K562 (cell line): ENCODE results near the gene FN3K. TPM values are rescaled to one million over a fixed set of nuclear protein-coding genes. Genes with fewer than 3 reads are reported as not detected.
A peak's percentile ranks its signal among the peaks of the same experiment; 100 is the strongest.

Source experiments
- ARID2 ChIP-seq: fragments of 450-650 bp; IDR thresholded peaks from 2 replicates; pipeline ENCODE4 v1.6.1; 2017; ENCODE audit warnings: antibody characterized with exemption, mild to moderate bottlenecking
- ATF1 ChIP-seq, 2 experiments: fragments of 450-650 bp in 1 of 2; IDR thresholded peaks; 2 replicates each; pipeline ENCODE4 v1.6.1; 2016; ENCODE audit warnings: missing compliant biosample characterization in 1 of 2, missing genetic modification characterization in 1 of 2
- CBFA2T2 ChIP-seq: fragments of 450-650 bp; conservative IDR thresholded peaks from 2 replicates; pipeline ENCODE4 v1.6.1; 2017; ENCODE audit warnings: mild to moderate bottlenecking
- E2F3 ChIP-seq: fragments of 250-450 bp; sonication (Bioruptor Pico); IDR thresholded peaks from 2 replicates; pipeline ENCODE4 v1.4.0; 2020; ENCODE audit warnings: mild to moderate bottlenecking
- FUS ChIP-seq: fragments of 200-400 bp; formaldehyde crosslinking; optimal IDR thresholded peaks from 2 replicates; pipeline ENCODE3; 2017; ENCODE audit warnings: low read depth, low read length
- GATAD2B ChIP-seq: fragments of 450-650 bp; IDR thresholded peaks from 2 replicates; pipeline ENCODE4 v1.6.1; 2017; ENCODE audit warnings: mild to moderate bottlenecking, borderline replicate concordance
- HDAC8 ChIP-seq: fragments of 450-650 bp; IDR thresholded peaks from 2 replicates; pipeline ENCODE4 v1.6.1; 2016; ENCODE audit warnings: mild to moderate bottlenecking, missing genetic modification characterization, moderate library complexity, missing compliant biosample characterization
- KLF1 ChIP-seq: fragments of 450-650 bp; IDR thresholded peaks from 2 replicates; pipeline ENCODE4 v1.6.1; 2016; ENCODE audit warnings: missing genetic modification characterization, missing compliant biosample characterization
- KLF16 ChIP-seq: IDR thresholded peaks from 2 replicates; pipeline ENCODE4 v1.6.1; 2016; ENCODE audit warnings: antibody characterized with exemption
- LEF1 ChIP-seq: fragments of 450-650 bp; IDR thresholded peaks from 2 replicates; pipeline ENCODE4 v1.6.1; 2016; ENCODE audit warnings: mild to moderate bottlenecking
- NFYB ChIP-seq: IDR thresholded peaks from 2 replicates; pipeline ENCODE4 v1.6.1; 2011; ENCODE audit warnings: mild to moderate bottlenecking, moderate library complexity; ENCODE audit not compliant: insufficient read length; ENCODE audit errors: extremely low read depth
- POLR3A ChIP-seq: IDR thresholded peaks from 2 replicates; pipeline ENCODE4 v1.6.1; 2011; ENCODE audit warnings: borderline replicate concordance, mild to moderate bottlenecking, moderate library complexity; ENCODE audit not compliant: insufficient read length, insufficient read depth; ENCODE audit errors: extremely low read depth
- RBM39 ChIP-seq: fragments of 200-400 bp; formaldehyde crosslinking; optimal IDR thresholded peaks from 2 replicates; pipeline ENCODE3; 2018; ENCODE audit warnings: low read depth, low read length
- YY1 ChIP-seq, 3 experiments: IDR thresholded peaks; 2 replicates each; pipeline ENCODE4 v1.6.1; 2011; ENCODE audit warnings: low read length in 2 of 3, mild to moderate bottlenecking in 2 of 3, moderate library complexity in 2 of 3, borderline replicate concordance in 1 of 3, control low read depth in 1 of 3, low read depth in 1 of 3; ENCODE audit not compliant: insufficient read depth in 3 of 3, insufficient replicate concordance in 2 of 3, control insufficient read depth in 1 of 3, insufficient read length in 1 of 3; ENCODE audit errors: extremely low read depth in 1 of 3
- ZBTB7A ChIP-seq: IDR thresholded peaks from 2 replicates; pipeline ENCODE4 v1.6.1; 2011; ENCODE audit warnings: low read depth, mild to moderate bottlenecking, low read length, moderate library complexity, borderline replicate concordance; ENCODE audit not compliant: control insufficient read depth
- ZFP36 ChIP-seq: fragments of 150-350 bp; IDR thresholded peaks from 2 replicates; pipeline ENCODE4 v1.6.1; 2018; ENCODE audit warnings: low read length, low read depth; ENCODE audit not compliant: partially characterized antibody
- ZNF174 ChIP-seq: fragments of 250-450 bp; sonication (Bioruptor Pico); IDR thresholded peaks from 2 replicates; pipeline ENCODE4 v1.4.0; 2020; ENCODE audit warnings: mild to moderate bottlenecking
- ZNF696 ChIP-seq: fragments of 250-450 bp; sonication (Bioruptor Pico); conservative IDR thresholded peaks from 2 replicates; pipeline ENCODE4 v1.4.0; 2020; ENCODE audit warnings: mild to moderate bottlenecking, moderate library complexity
- polyA plus RNA-seq, 8 experiments: library from polyadenylated mRNA; depleted of rRNA in 4 of 8; stranded (reverse) in 5 of 8; unstranded in 3 of 8; fragments of >200 nt; fragmentation: Nextera tagmentation in 2 of 8; fragmentation: Illumina TruSeq in 1 of 8; extraction: Ambion mirVana in 2 of 8; extraction: Trizol in 1 of 8; gene quantifications; 2 replicates each; pipeline versions ENCODE4 v1.2.1 to v1.2.3, GENCODE V29; 2011 to 2014; ENCODE audit warnings: inconsistent platforms in 1 of 8, missing spikeins in 1 of 8
- total RNA-seq, 7 experiments: library from RNA; depleted of rRNA in 6 of 7; stranded (reverse); fragments of >200 nt in 6 of 7; fragmentation: Illumina TruSeq in 2 of 7; extraction: Trizol in 2 of 7; gene quantifications; 2 replicates each; pipeline versions ENCODE4 v1.2.1 to v1.2.3, GENCODE V29; 2011 to 2021; ENCODE audit warnings: low replicate concordance in 1 of 7
- TF ChIP-seq, protein P1 (sequence below): IDR thresholded peaks from 3 replicates; pipeline ENCODE4 v1.6.1; 2011; ENCODE audit warnings: borderline replicate concordance, mild to moderate bottlenecking; ENCODE audit not compliant: insufficient read length, insufficient read depth
- TF ChIP-seq, protein P2 (sequence below): fragments of 250-450 bp; sonication (Bioruptor Pico); IDR thresholded peaks from 2 replicates; pipeline ENCODE4 v1.5.1; 2021; ENCODE audit warnings: mild to moderate bottlenecking
- TF ChIP-seq, protein P3 (sequence below): fragments of 450-650 bp; formaldehyde crosslinking; IDR thresholded peaks from 2 replicates; pipeline ENCODE4 v1.4.0; 2020; ENCODE audit warnings: mild to moderate bottlenecking, moderate library complexity
- TF ChIP-seq, protein P4 (sequence below): sonication (generic); IDR thresholded peaks from 2 replicates; pipeline ENCODE4 v1.6.1; 2016

The FN3K gene
- total and polyA plus RNA-seq, 9 of the 15 experiments (the other 6 are each of a cell fraction or from before 2014, with no cell fraction given): 0.08 to 22.7 (median 3.8) TPM

DNA sequence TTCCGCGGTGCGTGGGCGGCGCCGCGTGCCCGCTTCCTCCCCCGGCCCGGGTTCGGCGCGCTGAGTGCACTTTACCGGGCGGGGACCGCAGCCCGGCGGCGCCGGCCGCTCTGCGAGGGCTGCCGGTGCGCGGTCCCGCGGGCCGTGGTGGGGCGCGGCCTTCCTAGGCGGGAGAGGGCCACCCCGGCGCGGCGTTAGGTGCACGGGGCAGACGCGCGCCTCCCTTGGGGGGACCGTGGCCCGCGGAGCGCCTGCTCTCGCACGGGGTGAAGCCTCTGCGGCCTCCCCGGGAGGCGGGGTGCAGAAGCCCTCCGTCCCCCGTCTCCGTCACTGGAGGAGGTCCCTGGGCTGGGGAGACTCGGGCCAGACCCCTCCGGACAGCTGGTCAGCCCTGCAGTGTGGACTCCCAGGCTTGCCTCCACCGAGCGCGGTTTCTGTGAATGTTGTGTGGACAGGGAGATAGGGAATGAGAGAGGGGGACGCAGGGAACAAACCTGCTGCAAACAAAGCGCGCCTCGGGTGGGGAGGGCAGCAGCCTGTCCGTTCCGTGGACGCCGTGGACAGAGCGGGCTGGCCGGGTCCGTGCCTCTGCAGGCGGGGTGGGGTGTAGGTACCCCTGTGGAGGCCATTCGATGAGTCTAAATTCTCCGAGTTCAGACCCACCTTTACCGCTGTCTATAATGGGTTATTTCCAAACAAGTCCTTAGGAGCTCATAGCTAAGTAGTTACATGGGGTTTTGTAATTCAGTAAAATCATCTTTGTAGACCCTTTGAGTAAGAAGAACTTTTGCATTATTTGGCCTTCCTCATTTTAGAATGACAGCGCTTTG, 17.2 kb downstream of the FN3K start (continued):
- no peak for TF ChIP-seq RBM39
- TF ChIP-seq ZFP36: no peak
- no peak for TF ChIP-seq YY1 (IDR thresholded peaks at IDR 0.05; ENCODE audit: borderline replicate concordance in 1 of 3, control insufficient read depth in 1 of 3, extremely low read depth in 1 of 3, insufficient read depth in 3 of 3, insufficient read length in 1 of 3, insufficient replicate concordance in 2 of 3, low read depth in 1 of 3, low read length in 2 of 3)
- TF ChIP-seq HDAC8 (tag): no peak
- TF ChIP-seq, protein P1, sequence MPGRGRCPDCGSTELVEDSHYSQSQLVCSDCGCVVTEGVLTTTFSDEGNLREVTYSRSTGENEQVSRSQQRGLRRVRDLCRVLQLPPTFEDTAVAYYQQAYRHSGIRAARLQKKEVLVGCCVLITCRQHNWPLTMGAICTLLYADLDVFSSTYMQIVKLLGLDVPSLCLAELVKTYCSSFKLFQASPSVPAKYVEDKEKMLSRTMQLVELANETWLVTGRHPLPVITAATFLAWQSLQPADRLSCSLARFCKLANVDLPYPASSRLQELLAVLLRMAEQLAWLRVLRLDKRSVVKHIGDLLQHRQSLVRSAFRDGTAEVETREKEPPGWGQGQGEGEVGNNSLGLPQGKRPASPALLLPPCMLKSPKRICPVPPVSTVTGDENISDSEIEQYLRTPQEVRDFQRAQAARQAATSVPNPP: no peak
- no peak for TF ChIP-seq ZNF696 (CRISPR knock-in tag)
- TF ChIP-seq GATAD2B: peak; percentile 58
- no peak for TF ChIP-seq POLR3A
- TF ChIP-seq, protein P2, sequence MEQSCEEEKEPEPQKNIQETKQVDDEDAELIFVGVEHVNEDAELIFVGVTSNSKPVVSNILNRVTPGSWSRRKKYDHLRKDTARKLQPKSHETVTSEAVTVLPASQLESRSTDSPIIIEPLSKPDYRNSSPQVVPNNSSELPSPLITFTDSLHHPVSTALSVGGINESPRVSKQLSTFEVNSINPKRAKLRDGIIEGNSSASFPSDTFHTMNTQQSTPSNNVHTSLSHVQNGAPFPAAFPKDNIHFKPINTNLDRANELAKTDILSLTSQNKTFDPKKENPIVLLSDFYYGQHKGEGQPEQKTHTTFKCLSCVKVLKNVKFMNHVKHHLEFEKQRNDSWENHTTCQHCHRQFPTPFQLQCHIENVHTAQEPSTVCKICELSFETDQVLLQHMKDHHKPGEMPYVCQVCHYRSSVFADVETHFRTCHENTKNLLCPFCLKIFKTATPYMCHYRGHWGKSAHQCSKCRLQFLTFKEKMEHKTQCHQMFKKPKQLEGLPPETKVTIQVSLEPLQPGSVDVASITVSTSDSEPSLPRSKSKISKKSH: no peak
- TF ChIP-seq, protein P3, sequence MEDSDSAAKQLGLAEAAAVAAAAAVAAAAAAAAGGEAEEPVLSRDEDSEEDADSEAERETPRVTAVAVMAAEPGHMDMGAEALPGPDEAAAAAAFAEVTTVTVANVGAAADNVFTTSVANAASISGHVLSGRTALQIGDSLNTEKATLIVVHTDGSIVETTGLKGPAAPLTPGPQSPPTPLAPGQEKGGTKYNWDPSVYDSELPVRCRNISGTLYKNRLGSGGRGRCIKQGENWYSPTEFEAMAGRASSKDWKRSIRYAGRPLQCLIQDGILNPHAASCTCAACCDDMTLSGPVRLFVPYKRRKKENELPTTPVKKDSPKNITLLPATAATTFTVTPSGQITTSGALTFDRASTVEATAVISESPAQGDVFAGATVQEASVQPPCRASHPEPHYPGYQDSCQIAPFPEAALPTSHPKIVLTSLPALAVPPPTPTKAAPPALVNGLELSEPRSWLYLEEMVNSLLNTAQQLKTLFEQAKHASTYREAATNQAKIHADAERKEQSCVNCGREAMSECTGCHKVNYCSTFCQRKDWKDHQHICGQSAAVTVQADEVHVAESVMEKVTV (CRISPR knock-in tag): no peak
- 0 out of 2 replicates have a peak, but pooled peaks have one; percentile 19 for TF ChIP-seq ZBTB7A
- no peak for TF ChIP-seq FUS
- TF ChIP-seq ZNF174: no peak
- TF ChIP-seq, protein P4, sequence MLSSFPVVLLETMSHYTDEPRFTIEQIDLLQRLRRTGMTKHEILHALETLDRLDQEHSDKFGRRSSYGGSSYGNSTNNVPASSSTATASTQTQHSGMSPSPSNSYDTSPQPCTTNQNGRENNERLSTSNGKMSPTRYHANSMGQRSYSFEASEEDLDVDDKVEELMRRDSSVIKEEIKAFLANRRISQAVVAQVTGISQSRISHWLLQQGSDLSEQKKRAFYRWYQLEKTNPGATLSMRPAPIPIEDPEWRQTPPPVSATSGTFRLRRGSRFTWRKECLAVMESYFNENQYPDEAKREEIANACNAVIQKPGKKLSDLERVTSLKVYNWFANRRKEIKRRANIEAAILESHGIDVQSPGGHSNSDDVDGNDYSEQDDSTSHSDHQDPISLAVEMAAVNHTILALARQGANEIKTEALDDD: no peak
- TF ChIP-seq ARID2: no peak
- TF ChIP-seq E2F3: no peak
- TF ChIP-seq ATF1 (CRISPR knock-in tag; IDR thresholded peaks at IDR 0.05): no peak
- no peak for TF ChIP-seq ATF1 (tag; IDR thresholded peaks at IDR 0.05)
- TF ChIP-seq LEF1: no peak
- no peak for TF ChIP-seq KLF16
- 0 out of 2 replicates have a peak, but pooled peaks have one; percentile 8 for TF ChIP-seq KLF1
- no peak for TF ChIP-seq CBFA2T2
- TF ChIP-seq NFYB: no peak
